Measurements from ENCODE around the gene PTBP3.

PTBP3 gene

DNA sequence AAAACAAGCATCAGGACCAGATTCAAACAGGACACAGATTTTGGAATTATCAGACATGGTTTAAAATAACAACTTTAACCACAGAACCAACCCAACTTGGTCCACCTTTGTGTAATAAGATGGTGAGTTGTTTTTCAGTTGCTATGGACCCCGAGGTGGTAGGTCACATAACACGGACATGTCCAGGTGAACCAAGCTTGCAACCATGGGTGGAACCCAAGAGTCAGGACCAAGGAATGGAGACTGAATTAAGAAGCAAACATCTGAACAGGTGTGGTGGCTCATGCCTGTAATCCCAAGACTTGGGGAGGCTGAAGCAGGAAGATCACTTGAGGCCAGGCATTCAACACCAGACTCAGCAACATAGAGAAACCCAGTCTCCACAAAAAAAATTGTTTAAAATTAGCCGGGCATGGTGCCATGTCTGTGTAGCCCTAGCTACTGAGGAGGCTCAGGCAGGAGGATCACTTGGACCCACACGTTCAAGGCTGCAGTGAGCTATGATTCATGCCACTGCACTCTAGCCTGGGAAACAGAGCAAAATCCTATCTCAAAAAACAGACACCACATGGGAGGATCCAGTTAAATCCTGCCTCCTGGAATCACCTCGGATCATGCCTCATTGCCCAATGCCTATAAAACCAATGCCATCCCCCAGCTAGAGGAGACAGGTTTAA lies 10.6 kb downstream of the PTBP3 start:
- Histone ChIP-seq H3K4me3 (ENCODE audit: low read depth, low read length) (no peak overlapping the region), H3K27ac (ENCODE audit: extremely low read depth, low read depth, low read length) (no peak overlapping the region), H3K9me3 (ENCODE audit: control insufficient read depth, insufficient read depth, low read depth, low read length) (no peaks in the 10 kb centered on the region), H3K36me3 (ENCODE audit: control insufficient read depth in 2 of 2, insufficient read depth in 1 of 2, low read length in 2 of 2) (no peaks in the 10 kb centered on the region), H3K4me1 (ENCODE audit: control insufficient read depth, insufficient read depth, low read length) (no peaks in the 10 kb centered on the region)
- CTCF ChIA-PET: interaction anchor here (0.7 kb wide), 1 partner anchor 561 kb away, joined by 3 read pairs; no protein-coding TSS in a partner anchor
- POLR2A ChIA-PET: interaction anchor here (0.7 kb wide), 2 partner anchors 11 to 36 kb away, joined by 3 read pairs; partner anchors contain the start of gene PTBP3
- no peak for TF ChIP-seq ZNF416 (tag by site-specific recombination; IDR thresholded peaks at IDR 0.05)
- TF ChIP-seq, protein P1, sequence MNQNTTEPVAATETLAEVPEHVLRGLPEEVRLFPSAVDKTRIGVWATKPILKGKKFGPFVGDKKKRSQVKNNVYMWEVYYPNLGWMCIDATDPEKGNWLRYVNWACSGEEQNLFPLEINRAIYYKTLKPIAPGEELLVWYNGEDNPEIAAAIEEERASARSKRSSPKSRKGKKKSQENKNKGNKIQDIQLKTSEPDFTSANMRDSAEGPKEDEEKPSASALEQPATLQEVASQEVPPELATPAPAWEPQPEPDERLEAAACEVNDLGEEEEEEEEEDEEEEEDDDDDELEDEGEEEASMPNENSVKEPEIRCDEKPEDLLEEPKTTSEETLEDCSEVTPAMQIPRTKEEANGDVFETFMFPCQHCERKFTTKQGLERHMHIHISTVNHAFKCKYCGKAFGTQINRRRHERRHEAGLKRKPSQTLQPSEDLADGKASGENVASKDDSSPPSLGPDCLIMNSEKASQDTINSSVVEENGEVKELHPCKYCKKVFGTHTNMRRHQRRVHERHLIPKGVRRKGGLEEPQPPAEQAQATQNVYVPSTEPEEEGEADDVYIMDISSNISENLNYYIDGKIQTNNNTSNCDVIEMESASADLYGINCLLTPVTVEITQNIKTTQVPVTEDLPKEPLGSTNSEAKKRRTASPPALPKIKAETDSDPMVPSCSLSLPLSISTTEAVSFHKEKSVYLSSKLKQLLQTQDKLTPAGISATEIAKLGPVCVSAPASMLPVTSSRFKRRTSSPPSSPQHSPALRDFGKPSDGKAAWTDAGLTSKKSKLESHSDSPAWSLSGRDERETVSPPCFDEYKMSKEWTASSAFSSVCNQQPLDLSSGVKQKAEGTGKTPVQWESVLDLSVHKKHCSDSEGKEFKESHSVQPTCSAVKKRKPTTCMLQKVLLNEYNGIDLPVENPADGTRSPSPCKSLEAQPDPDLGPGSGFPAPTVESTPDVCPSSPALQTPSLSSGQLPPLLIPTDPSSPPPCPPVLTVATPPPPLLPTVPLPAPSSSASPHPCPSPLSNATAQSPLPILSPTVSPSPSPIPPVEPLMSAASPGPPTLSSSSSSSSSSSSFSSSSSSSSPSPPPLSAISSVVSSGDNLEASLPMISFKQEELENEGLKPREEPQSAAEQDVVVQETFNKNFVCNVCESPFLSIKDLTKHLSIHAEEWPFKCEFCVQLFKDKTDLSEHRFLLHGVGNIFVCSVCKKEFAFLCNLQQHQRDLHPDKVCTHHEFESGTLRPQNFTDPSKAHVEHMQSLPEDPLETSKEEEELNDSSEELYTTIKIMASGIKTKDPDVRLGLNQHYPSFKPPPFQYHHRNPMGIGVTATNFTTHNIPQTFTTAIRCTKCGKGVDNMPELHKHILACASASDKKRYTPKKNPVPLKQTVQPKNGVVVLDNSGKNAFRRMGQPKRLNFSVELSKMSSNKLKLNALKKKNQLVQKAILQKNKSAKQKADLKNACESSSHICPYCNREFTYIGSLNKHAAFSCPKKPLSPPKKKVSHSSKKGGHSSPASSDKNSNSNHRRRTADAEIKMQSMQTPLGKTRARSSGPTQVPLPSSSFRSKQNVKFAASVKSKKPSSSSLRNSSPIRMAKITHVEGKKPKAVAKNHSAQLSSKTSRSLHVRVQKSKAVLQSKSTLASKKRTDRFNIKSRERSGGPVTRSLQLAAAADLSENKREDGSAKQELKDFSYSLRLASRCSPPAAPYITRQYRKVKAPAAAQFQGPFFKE (tag by site-specific recombination; IDR thresholded peaks at IDR 0.05; ENCODE audit: borderline replicate concordance): no peak
- TF ChIP-seq ZNF292 (tag by site-specific recombination; IDR thresholded peaks at IDR 0.05; ENCODE audit: borderline replicate concordance, low read depth): no peak
- TF ChIP-seq, protein P2, sequence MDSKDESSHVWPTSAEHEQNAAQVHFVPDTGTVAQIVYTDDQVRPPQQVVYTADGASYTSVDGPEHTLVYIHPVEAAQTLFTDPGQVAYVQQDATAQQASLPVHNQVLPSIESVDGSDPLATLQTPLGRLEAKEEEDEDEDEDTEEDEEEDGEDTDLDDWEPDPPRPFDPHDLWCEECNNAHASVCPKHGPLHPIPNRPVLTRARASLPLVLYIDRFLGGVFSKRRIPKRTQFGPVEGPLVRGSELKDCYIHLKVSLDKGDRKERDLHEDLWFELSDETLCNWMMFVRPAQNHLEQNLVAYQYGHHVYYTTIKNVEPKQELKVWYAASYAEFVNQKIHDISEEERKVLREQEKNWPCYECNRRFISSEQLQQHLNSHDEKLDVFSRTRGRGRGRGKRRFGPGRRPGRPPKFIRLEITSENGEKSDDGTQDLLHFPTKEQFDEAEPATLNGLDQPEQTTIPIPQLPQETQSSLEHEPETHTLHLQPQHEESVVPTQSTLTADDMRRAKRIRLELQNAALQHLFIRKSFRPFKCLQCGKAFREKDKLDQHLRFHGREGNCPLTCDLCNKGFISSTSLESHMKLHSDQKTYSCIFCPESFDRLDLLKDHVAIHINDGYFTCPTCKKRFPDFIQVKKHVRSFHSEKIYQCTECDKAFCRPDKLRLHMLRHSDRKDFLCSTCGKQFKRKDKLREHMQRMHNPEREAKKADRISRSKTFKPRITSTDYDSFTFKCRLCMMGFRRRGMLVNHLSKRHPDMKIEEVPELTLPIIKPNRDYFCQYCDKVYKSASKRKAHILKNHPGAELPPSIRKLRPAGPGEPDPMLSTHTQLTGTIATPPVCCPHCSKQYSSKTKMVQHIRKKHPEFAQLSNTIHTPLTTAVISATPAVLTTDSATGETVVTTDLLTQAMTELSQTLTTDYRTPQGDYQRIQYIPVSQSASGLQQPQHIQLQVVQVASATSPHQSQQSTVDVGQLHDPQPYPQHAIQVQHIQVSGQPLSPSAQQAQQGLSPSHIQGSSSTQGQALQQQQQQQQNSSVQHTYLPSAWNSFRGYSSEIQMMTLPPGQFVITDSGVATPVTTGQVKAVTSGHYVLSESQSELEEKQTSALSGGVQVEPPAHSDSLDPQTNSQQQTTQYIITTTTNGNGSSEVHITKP (tag by site-specific recombination; IDR thresholded peaks at IDR 0.05): no peak
- no peak for TF ChIP-seq ZNF510 (tag by site-specific recombination; IDR thresholded peaks at IDR 0.05; ENCODE audit: insufficient replicate concordance)
- TF ChIP-seq ZNF132 (tag by site-specific recombination; IDR thresholded peaks at IDR 0.05; ENCODE audit: borderline replicate concordance): no peak

DNA sequence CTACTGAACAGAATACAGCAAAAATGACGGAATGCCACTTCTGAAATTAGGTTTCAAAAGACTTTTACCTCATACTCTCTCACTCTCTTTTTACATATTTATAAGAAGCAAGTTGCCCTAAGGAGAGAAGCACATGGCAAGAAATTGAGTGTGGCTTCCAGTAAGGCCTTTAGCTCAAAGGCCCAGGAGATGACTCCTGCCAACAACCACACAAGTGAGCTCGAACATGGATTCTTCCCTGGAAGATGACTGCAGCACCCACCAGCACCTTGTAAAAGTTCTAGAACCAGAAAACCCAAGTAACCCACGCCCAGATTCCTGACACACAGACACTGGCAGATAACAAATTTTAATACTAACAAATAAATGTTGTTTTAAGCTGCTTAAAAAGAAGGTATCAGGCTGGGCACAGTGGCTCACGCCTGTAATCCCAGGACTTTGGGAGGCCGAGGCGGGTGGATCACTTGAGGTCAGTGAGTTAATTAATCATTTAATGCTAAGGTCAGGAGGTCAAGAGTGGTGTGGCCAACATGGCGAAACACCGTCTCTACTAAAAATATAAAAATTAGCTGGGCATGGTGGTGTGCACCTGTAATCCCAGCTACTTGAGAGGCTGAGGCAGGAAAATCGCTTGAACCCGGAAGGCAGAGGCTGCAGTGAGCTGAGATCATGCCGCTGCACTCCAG lies 17.0 kb downstream of the PTBP3 start:
- CTCF ChIA-PET: interaction anchor here (0.6 to 1.3 kb wide), 2 partner anchors 11 to 1866 kb away, joined by 3 read pairs; no protein-coding TSS in a partner anchor
- Histone ChIP-seq H3K36me3 (ENCODE audit: control insufficient read depth in 2 of 2, insufficient read depth in 1 of 2, low read length in 2 of 2) (no peaks in the 10 kb centered on the region; a peak in 1 of 3 replicates), H3K27ac (ENCODE audit: extremely low read depth, low read depth, low read length) (no peak overlapping the region), H3K4me1 (ENCODE audit: control insufficient read depth, insufficient read depth, low read length) (no peaks in the 10 kb centered on the region), H3K9me3 (ENCODE audit: control insufficient read depth, insufficient read depth, low read depth, low read length) (no peaks in the 10 kb centered on the region), H3K4me3 (ENCODE audit: low read depth, low read length) (no peak overlapping the region)
- no peak for TF ChIP-seq ZNF530 (tag by site-specific recombination; IDR thresholded peaks at IDR 0.05; ENCODE audit: low read depth)
- no peak for TF ChIP-seq ZNF621 (tag by site-specific recombination; IDR thresholded peaks at IDR 0.05)
- no peak for TF ChIP-seq ZNF138 (tag by site-specific recombination; IDR thresholded peaks at IDR 0.05; ENCODE audit: borderline replicate concordance)
- POLR2A ChIA-PET: no interaction called here
